Trophoblast cell (in vitro differentiated cells and primary cell): ENCODE results near the gene IGFBP6.
A peak's percentile ranks its signal among the peaks of the same experiment; 100 is the strongest.
"Not testable (repeated sequence)": the region's sequence is repeated elsewhere in the genome, so short reads cannot be mapped to it uniquely, and the experiment has no call there.

Experiments used
- DNase-seq, 2 donors: peaks; one replicate each; pipeline ENCODE4 v3.0.0-alpha.2; 2016
- H2AFZ ChIP-seq: 2 replicates; pipeline ENCODE4 v1.6.1; 2013; ENCODE audit warnings: low read length, moderate library complexity, mild to moderate bottlenecking; ENCODE audit not compliant: insufficient read depth, poor library complexity
- H2AK5ac ChIP-seq: 2 replicates; pipeline ENCODE4 v1.6.1; 2013; ENCODE audit warnings: mild to moderate bottlenecking, low read length
- H2BK120ac ChIP-seq: 2 replicates; pipeline ENCODE4 v1.6.1; 2013; ENCODE audit warnings: low read length, mild to moderate bottlenecking, moderate library complexity; ENCODE audit not compliant: insufficient read depth, poor library complexity
- H2BK12ac ChIP-seq: 2 replicates; pipeline ENCODE4 v1.6.1; 2013; ENCODE audit warnings: mild to moderate bottlenecking, low read length, moderate library complexity
- H2BK5ac ChIP-seq: 2 replicates; pipeline ENCODE4 v1.6.1; 2013; ENCODE audit warnings: low read length, low read depth, moderate library complexity, mild to moderate bottlenecking; ENCODE audit not compliant: poor library complexity
- H3K14ac ChIP-seq: 2 replicates; pipeline ENCODE4 v1.6.1; 2013; ENCODE audit warnings: mild to moderate bottlenecking, low read length
- H3K18ac ChIP-seq: 2 replicates; pipeline ENCODE4 v1.6.1; 2013; ENCODE audit warnings: mild to moderate bottlenecking, low read length
- H3K23ac ChIP-seq: 2 replicates; pipeline ENCODE4 v1.6.1; 2013; ENCODE audit warnings: low read length
- H3K27ac ChIP-seq: 2 replicates; pipeline ENCODE4 v1.5.1; 2013; ENCODE audit warnings: low read depth, mild to moderate bottlenecking, inconsistent platforms, low read length, moderate library complexity
- H3K27me3 ChIP-seq: 2 replicates; pipeline ENCODE4 v1.6.1; 2013; ENCODE audit warnings: inconsistent platforms, mild to moderate bottlenecking, low read length, moderate library complexity; ENCODE audit not compliant: insufficient read depth
- H3K36me3 ChIP-seq, 2 experiments: 1 replicate in 1 of 2; 2 replicates in 1 of 2; pipeline ENCODE4 v1.6.1; 2013; ENCODE audit warnings: low read length in 2 of 2, mild to moderate bottlenecking in 2 of 2, moderate library complexity in 1 of 2; ENCODE audit not compliant: insufficient read depth in 2 of 2, control insufficient read depth in 1 of 2
- H3K4ac ChIP-seq: 2 replicates; pipeline ENCODE4 v1.6.1; 2013; ENCODE audit warnings: low read depth, mild to moderate bottlenecking, low read length, moderate library complexity
- H3K4me1 ChIP-seq, 2 experiments: 1 replicate in 1 of 2; 2 replicates in 1 of 2; pipeline ENCODE4 v1.6.1; 2013; ENCODE audit warnings: low read length in 2 of 2, mild to moderate bottlenecking in 2 of 2, moderate library complexity in 1 of 2; ENCODE audit not compliant: insufficient read depth in 2 of 2, control insufficient read depth in 1 of 2
- H3K4me2 ChIP-seq: 2 replicates; pipeline ENCODE4 v1.6.1; 2013; ENCODE audit warnings: inconsistent platforms, mild to moderate bottlenecking, low read length, moderate library complexity
- H3K4me3 ChIP-seq: 2 replicates; pipeline ENCODE4 v1.5.1; 2013; ENCODE audit warnings: mild to moderate bottlenecking, low read depth, low read length, inconsistent platforms
- H3K79me1 ChIP-seq: one replicate; pipeline ENCODE4 v1.6.1; 2013; ENCODE audit warnings: low read length
- H3K79me2 ChIP-seq: 2 replicates; pipeline ENCODE4 v1.6.1; 2013; ENCODE audit warnings: low read length, mild to moderate bottlenecking; ENCODE audit not compliant: control insufficient read depth, insufficient read depth, poor library complexity
- H3K9ac ChIP-seq: 2 replicates; pipeline ENCODE4 v1.6.1; 2013; ENCODE audit warnings: mild to moderate bottlenecking, low read length
- H3K9me3 ChIP-seq: 2 replicates; pipeline ENCODE4 v1.6.1; 2013; ENCODE audit warnings: low read depth, mild to moderate bottlenecking, control low read depth, inconsistent platforms, low read length; ENCODE audit not compliant: insufficient read depth
- H4K12ac ChIP-seq: 2 replicates; pipeline ENCODE4 v1.6.1; 2013; ENCODE audit warnings: low read depth, mild to moderate bottlenecking, low read length, moderate library complexity
- H4K8ac ChIP-seq: 2 replicates; pipeline ENCODE4 v1.6.1; 2013; ENCODE audit warnings: low read depth, mild to moderate bottlenecking, low read length, moderate library complexity
- H4K91ac ChIP-seq: one replicate; pipeline ENCODE4 v1.6.1; 2013; ENCODE audit warnings: low read depth, mild to moderate bottlenecking, low read length, moderate library complexity
- WGBS: extraction: QIAGEN DNeasy Blood & Tissue Kit; methylation state at CpG from one replicate; pipeline ENCODE4 v1.1.7; 2013; ENCODE audit warnings: missing lambda C conversion rate; ENCODE audit not compliant: insufficient read length, insufficient coverage; ENCODE audit errors: extremely low coverage; 5-methylcytosine and 5-hydroxymethylcytosine counted together

The IGFBP6 gene

DNA sequence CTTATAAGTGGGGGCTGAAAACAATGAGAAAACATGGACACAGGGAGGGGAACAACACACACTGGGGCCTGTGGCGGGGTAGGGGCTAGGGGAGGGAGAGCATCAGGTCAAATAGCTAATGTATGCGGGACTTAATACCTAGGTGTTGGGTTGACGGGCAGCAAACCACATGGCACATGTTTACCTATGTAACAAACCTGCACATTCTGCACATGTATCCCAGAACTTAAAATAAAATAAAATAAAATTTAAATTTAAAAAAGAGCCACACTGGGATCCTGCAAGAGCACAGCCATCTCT is 1.9 kb upstream of the IGFBP6 start:
- H3K23ac ChIP-seq, H3K27ac ChIP-seq, H3K4ac ChIP-seq, H3K36me3 ChIP-seq, H3K79me2 ChIP-seq, H3K18ac ChIP-seq, H3K4me3 ChIP-seq, H3K79me1 ChIP-seq, H4K91ac ChIP-seq, H3K9ac ChIP-seq, H2BK5ac ChIP-seq, H2BK120ac ChIP-seq, H4K8ac ChIP-seq, H4K12ac ChIP-seq, H3K9me3 ChIP-seq, DNase-seq, H2AK5ac ChIP-seq, H2AFZ ChIP-seq, H2BK12ac ChIP-seq, H3K14ac ChIP-seq, H3K4me2 ChIP-seq: not testable (repeated sequence)
- Histone ChIP-seq H3K4me1 (peaks cover 3 to 12% of the 10 kb centered on the region in 2 experiments), H3K27me3 (peaks cover 34% of the 10 kb centered on the region)
- WGBS, result no CpG with 5 or more reads among the region's 3 CpGs

DNA sequence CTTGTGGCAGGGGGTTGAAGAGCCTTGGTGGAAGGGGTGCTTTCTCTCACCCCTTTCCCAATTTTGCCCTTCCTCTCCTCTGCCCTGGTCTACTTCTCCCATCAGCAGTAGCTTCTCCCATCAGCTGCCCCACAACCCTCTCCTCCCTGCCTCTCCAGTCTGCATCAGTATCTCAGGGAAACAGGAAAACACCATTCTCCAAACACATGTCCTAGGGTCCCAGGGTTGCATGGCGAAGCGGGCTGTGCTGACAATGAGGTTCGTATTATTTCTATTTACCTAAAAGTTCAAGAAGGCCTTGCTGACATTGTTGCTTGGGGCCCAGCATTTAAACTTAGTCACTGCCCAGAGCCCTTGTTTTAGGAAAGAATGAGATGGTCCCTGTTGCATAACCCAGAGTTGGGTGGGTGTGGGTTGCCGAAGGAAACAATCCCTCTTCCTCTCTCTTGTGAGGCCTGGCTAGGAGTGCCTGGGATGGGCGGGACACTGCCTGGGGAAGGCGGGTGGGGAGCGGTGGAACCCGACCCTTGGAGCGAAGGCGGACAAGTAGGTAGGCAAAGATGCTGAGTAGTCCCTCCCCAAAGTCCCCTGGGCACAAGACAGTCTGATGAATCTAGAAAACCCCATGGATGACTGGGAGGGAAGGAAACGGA is 1.3 kb upstream of the IGFBP6 start:
- Histone ChIP-seq H3K27ac (no peak overlapping the region), H3K4me3 (no peak overlapping the region), H3K27me3 (peaks cover 34% of the 10 kb centered on the region), H2AK5ac (no peak overlapping the region), H2BK12ac (no peak overlapping the region), H4K8ac (no peak overlapping the region), H2BK120ac (no peak overlapping the region), H3K9ac (no peak overlapping the region), H2AFZ (no peak overlapping the region), H3K18ac (no peak overlapping the region), H3K79me2 (no peaks in the 10 kb centered on the region), H3K4me2 (no peak overlapping the region), H3K23ac (no peak overlapping the region), H4K12ac (no peak overlapping the region), H3K79me1 (no peaks in the 10 kb centered on the region), H2BK5ac (no peak overlapping the region), H3K36me3 (no peaks in the 10 kb centered on the region), H3K14ac (no peak overlapping the region), H4K91ac (no peak overlapping the region), H3K9me3 (peaks cover 7% of the 10 kb centered on the region), H3K4me1 (peaks cover 3 to 12% of the 10 kb centered on the region in 2 experiments), H3K4ac (no peak overlapping the region)
- no CpG with 5 or more reads among the region's 11 CpGs for WGBS
- DNase-seq, result peak in 1 of 2 donors; percentile 6

DNA sequence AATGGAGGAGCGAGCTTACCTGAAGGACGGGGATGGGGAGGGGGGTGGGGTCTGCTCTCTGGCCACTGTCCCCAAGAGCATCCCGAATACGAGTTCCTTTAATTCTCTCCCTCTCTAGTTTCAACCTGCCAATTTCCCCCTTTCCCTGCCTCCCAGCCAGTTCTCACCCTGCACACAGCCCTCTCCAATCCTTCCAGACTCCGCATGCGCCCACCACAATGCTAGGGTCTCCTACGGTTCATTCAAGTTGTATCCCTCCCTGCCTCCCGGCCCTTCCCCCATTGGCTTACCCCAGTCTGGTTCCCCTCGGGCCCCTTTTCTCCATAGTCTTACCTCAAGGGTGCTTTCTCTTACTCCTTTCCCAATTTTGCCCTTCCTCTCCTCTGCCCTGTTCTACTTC is 708 bp upstream of the IGFBP6 start:
- H3K4ac ChIP-seq, result no peak overlapping the region
- H3K4me1 ChIP-seq, result peaks cover 3 to 12% of the 10 kb centered on the region in 2 experiments
- no peak overlapping the region for H4K91ac ChIP-seq
- H3K79me1 ChIP-seq, result no peaks in the 10 kb centered on the region
- H3K9ac ChIP-seq, result no peak overlapping the region
- no peak overlapping the region for H3K4me3 ChIP-seq
- peaks cover 7% of the 10 kb centered on the region for H3K9me3 ChIP-seq
- no peak overlapping the region for H3K23ac ChIP-seq
- WGBS, result no CpG with 5 or more reads among the region's 9 CpGs
- H3K4me2 ChIP-seq, result no peak overlapping the region
- H3K18ac ChIP-seq, result no peak overlapping the region
- H2AK5ac ChIP-seq, result no peak overlapping the region
- no peak overlapping the region for H2AFZ ChIP-seq
- no peak overlapping the region for H3K27ac ChIP-seq
- no peak overlapping the region for H2BK5ac ChIP-seq
- H3K79me2 ChIP-seq, result no peaks in the 10 kb centered on the region
- no peak overlapping the region for H2BK120ac ChIP-seq
- no peaks in the 10 kb centered on the region for H3K36me3 ChIP-seq
- no peak overlapping the region for H3K14ac ChIP-seq
- no peak for DNase-seq
- H2BK12ac ChIP-seq, result no peak overlapping the region
- no peak overlapping the region for H4K12ac ChIP-seq
- H3K27me3 ChIP-seq, result peaks cover 34% of the 10 kb centered on the region
- H4K8ac ChIP-seq, result no peak overlapping the region

DNA sequence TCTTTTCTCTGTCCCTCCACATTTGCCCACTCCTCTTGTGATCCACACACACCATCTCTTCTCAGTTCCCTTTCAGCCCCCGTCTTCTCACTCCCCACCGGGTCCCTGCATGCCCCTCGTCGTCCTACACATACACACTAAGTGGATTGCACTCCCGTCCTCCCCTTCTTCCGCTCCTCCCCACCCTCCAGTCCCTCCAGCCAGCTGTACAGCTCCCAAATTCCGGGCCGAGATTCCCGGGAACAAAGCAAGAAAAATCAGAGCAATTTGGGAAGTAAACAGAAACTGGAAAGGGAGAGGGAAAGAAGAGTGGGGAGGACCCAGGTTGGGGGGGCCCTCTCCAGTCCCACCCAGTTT is 282 bp upstream of the IGFBP6 start:
- DNase-seq, result no peak
- no peak overlapping the region for H3K14ac ChIP-seq
- H3K9ac ChIP-seq, result no peak overlapping the region
- H3K4me1 ChIP-seq, result peaks cover 3 to 12% of the 10 kb centered on the region in 2 experiments
- H2BK120ac ChIP-seq, result no peak overlapping the region
- no peak overlapping the region for H2BK12ac ChIP-seq
- H3K27me3 ChIP-seq, result peaks cover 34% of the 10 kb centered on the region
- H3K18ac ChIP-seq, result no peak overlapping the region
- peaks cover 7% of the 10 kb centered on the region for H3K9me3 ChIP-seq
- no peak overlapping the region for H3K4ac ChIP-seq
- H2AK5ac ChIP-seq, result no peak overlapping the region
- H2BK5ac ChIP-seq, result no peak overlapping the region
- WGBS, result no CpG with 5 or more reads among the region's 9 CpGs
- no peak overlapping the region for H4K91ac ChIP-seq
- no peak overlapping the region for H4K8ac ChIP-seq
- H2AFZ ChIP-seq, result no peak overlapping the region
- no peaks in the 10 kb centered on the region for H3K79me2 ChIP-seq
- H3K23ac ChIP-seq, result no peak overlapping the region
- H3K4me2 ChIP-seq, result peak overlapping the region; percentile 69
- H3K36me3 ChIP-seq, result no peaks in the 10 kb centered on the region
- no peak overlapping the region for H3K27ac ChIP-seq
- H3K4me3 ChIP-seq, result peak overlapping the region; percentile 14
- H4K12ac ChIP-seq, result no peak overlapping the region
- no peaks in the 10 kb centered on the region for H3K79me1 ChIP-seq
